A375 (cell line): ENCODE data around the gene PTPN14. TPM values are rescaled to one million over a fixed set of nuclear protein-coding genes. Genes with fewer than 3 reads are reported as not detected.

Experiments used
- total RNA-seq: library from RNA; depleted of rRNA; stranded (reverse); fragments of >200 nt; shearing (Covaris generic); gene quantifications from 2 replicates; pipeline ENCODE4 v1.2.3, GENCODE V29; 2014; rRNA removed

The PTPN14 gene
- 32.2 and 41.7 TPM in 2 replicates for total RNA-seq

DNA sequence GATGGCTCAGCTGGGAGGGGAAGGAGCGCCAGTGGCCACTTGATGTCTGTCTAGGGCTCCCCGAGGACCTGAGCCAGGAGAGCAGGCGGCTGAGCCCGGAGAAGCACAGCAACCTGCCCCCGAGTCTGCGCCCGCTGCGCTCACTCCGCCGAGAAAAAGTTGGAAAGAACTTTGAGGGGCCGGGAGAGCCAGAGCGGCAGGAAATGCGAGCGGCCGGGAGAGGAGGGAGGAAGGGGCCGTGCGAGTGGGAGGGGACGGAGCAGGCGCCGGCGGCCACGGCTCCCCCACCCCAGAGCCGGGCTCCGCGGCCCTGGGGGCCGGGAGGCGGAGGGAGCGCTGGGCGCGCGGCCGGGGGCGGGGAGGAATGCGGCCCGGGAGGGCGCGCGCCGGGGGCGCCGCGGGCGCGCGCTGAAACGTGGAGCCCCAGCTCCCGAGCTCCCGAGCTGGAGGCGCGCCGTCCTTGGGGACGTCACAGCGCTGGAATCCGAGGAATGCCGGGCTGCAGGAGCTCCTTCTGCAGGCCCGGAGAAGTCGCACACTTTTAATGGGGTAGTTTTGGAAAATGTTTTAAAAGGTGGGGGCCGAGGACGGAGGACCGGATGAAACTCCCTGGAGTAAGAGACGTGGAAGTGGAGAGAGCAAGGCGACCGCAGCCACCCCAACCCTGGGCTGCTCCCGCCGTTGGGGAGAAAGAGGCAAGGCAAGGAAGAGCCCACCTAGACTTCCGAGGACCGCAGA lies at the start of gene PTPN14:
Gene PTPN14 (minus strand): TSS at position 167 of the 738 bp plus-strand sequence. CDS start 86,799 bp downstream, outside the sequence.

Other genes starting within 250 kb of the PTPN14 start
- 131 and 172 TPM in 2 replicates for gene CENPF, start 51.6 kb upstream of the PTPN14 start, total RNA-seq